ENCODE measurements around the gene PTDSS2. TPM values are rescaled to one million over a fixed set of nuclear protein-coding genes. Genes with fewer than 3 reads are reported as not detected.

The PTDSS2 gene
- total RNA-seq, 1 experiment from 2014 or later = 34.4 TPM

- Histone ChIP-seq H3K36me3 (no peaks in the 10 kb centered on the region), H3K4me1 (no peaks in the 10 kb centered on the region), H3K27ac (no peak overlapping the region), H3K27me3 (no peaks in the 10 kb centered on the region), H3K9me3 (replicated peaks) (no peaks in the 10 kb centered on the region), H3K4me3 (no peak overlapping the region)
- DNase-seq = no peak
These were observed 24.1 kb downstream of the PTDSS2 start for GRCh38 chr11:473962-474785.

GRCh38 chr11:474914-475506, 24.9 kb downstream of the PTDSS2 start:
- no peak for DNase-seq

GRCh38 chr11:475941-476340, 25.9 kb downstream of the PTDSS2 start:
- H3K9me3 ChIP-seq (replicated peaks) = no peaks in the 10 kb centered on the region
- H3K27me3 ChIP-seq = no peaks in the 10 kb centered on the region
- H3K36me3 ChIP-seq = no peaks in the 10 kb centered on the region
- no peak for DNase-seq
- H3K4me3 ChIP-seq = no peak overlapping the region
- H3K4me1 ChIP-seq = no peaks in the 10 kb centered on the region
- no peak overlapping the region for H3K27ac ChIP-seq

More at GRCh38 chr11:474914-475506, 24.9 kb downstream of the PTDSS2 start:
- no peaks in the 10 kb centered on the region for H3K4me1 ChIP-seq
- H3K27ac ChIP-seq = no peak overlapping the region
- no peak overlapping the region for H3K4me3 ChIP-seq
- H3K9me3 ChIP-seq (replicated peaks) = no peaks in the 10 kb centered on the region
- no peaks in the 10 kb centered on the region for H3K27me3 ChIP-seq
- H3K36me3 ChIP-seq = no peaks in the 10 kb centered on the region

- Histone ChIP-seq H3K27me3 (no peaks in the 10 kb centered on the region), H3K36me3 (peaks cover 2% of the 10 kb centered on the region; the same call in 1 of the 2 replicates), H3K4me3 (no peak overlapping the region), H3K4me1 (no peaks in the 10 kb centered on the region), H3K27ac (no peak overlapping the region), H3K9me3 (replicated peaks) (no peaks in the 10 kb centered on the region)
- DNase-seq = no peak
These were observed 26.3 kb downstream of the PTDSS2 start for GRCh38 chr11:476416-476815.

GRCh38 chr11:477052-477715, 27.1 kb downstream of the PTDSS2 start:
- Histone ChIP-seq H3K4me1 (no peaks in the 10 kb centered on the region), H3K9me3 (replicated peaks) (no peaks in the 10 kb centered on the region), H3K27ac (no peak overlapping the region), H3K36me3 (peaks cover 2% of the 10 kb centered on the region; the same call in 1 of the 2 replicates), H3K4me3 (no peak overlapping the region), H3K27me3 (no peaks in the 10 kb centered on the region)
- no peak for DNase-seq

GRCh38 chr11:479311-479710, 29.2 kb downstream of the PTDSS2 start:
- no peak overlapping the region for H3K4me3 ChIP-seq
- no peaks in the 10 kb centered on the region for H3K4me1 ChIP-seq
- peak; percentile 28 to 44 for DNase-seq
- no peaks in the 10 kb centered on the region for H3K27me3 ChIP-seq
- H3K36me3 ChIP-seq = peaks cover 2% of the 10 kb centered on the region; the same call in 1 of the 2 replicates
- H3K27ac ChIP-seq = no peak overlapping the region
- no peaks in the 10 kb centered on the region; the same call in 1 of the 2 replicates for H3K9me3 ChIP-seq (replicated peaks)

GRCh38 chr11:484616-485015, 34.5 kb downstream of the PTDSS2 start:
- H3K4me3 ChIP-seq = no peak overlapping the region
- H3K27me3 ChIP-seq = no peaks in the 10 kb centered on the region
- H3K4me1 ChIP-seq = no peaks in the 10 kb centered on the region
- DNase-seq = no peak
- no peak overlapping the region for H3K27ac ChIP-seq
- H3K36me3 ChIP-seq = peaks cover 6% of the 10 kb centered on the region; the same call in 1 of the 2 replicates
- H3K9me3 ChIP-seq (replicated peaks) = no peaks in the 10 kb centered on the region; the same call in 1 of the 2 replicates

GRCh38 chr11:486189-486588, 36.1 kb downstream of the PTDSS2 start:
- no peak overlapping the region for H3K4me3 ChIP-seq
- H3K36me3 ChIP-seq = peaks cover 4% of the 10 kb centered on the region; the same call in 1 of the 2 replicates
- no peaks in the 10 kb centered on the region for H3K4me1 ChIP-seq
- no peaks in the 10 kb centered on the region for H3K27me3 ChIP-seq
- H3K27ac ChIP-seq = no peak overlapping the region
- no peak for DNase-seq
- H3K9me3 ChIP-seq (replicated peaks) = no peaks in the 10 kb centered on the region; the same call in 1 of the 2 replicates

GRCh38 chr11:487571-488021, 37.5 kb downstream of the PTDSS2 start:
- Histone ChIP-seq H3K4me3 (no peak overlapping the region), H3K9me3 (replicated peaks) (no peaks in the 10 kb centered on the region; the same call in 1 of the 2 replicates), H3K36me3 (peaks cover 4% of the 10 kb centered on the region; the same call in 1 of the 2 replicates), H3K4me1 (no peaks in the 10 kb centered on the region), H3K27ac (no peak overlapping the region), H3K27me3 (no peaks in the 10 kb centered on the region)
- DNase-seq = no peak

GRCh38 chr11:488062-488461, 38.0 kb downstream of the PTDSS2 start:
- Histone ChIP-seq H3K9me3 (replicated peaks) (no peaks in the 10 kb centered on the region; the same call in 1 of the 2 replicates), H3K4me1 (no peaks in the 10 kb centered on the region), H3K27ac (no peak overlapping the region), H3K4me3 (no peak overlapping the region), H3K27me3 (no peaks in the 10 kb centered on the region), H3K36me3 (peaks cover 4% of the 10 kb centered on the region)
- DNase-seq = no peak

- Histone ChIP-seq H3K27ac (no peak overlapping the region), H3K4me3 (no peak overlapping the region), H3K36me3 (peaks cover 6% of the 10 kb centered on the region), H3K9me3 (replicated peaks) (no peaks in the 10 kb centered on the region; the same call in 1 of the 2 replicates), H3K4me1 (no peaks in the 10 kb centered on the region), H3K27me3 (no peaks in the 10 kb centered on the region)
- no peak for DNase-seq
These were observed 38.5 kb downstream of the PTDSS2 start for GRCh38 chr11:488579-488978.

GRCh38 chr11:488992-489391, 38.9 kb downstream of the PTDSS2 start:
- H3K27me3 ChIP-seq = no peaks in the 10 kb centered on the region
- DNase-seq = no peak

GRCh38 chr11:489610-490185, 39.6 kb downstream of the PTDSS2 start:
- H3K27ac ChIP-seq = no peak overlapping the region
- DNase-seq = no peak
- H3K4me1 ChIP-seq = no peaks in the 10 kb centered on the region
- peaks cover 9% of the 10 kb centered on the region for H3K36me3 ChIP-seq
- no peaks in the 10 kb centered on the region for H3K27me3 ChIP-seq
- H3K4me3 ChIP-seq = no peak overlapping the region
- no peaks in the 10 kb centered on the region for H3K9me3 ChIP-seq (replicated peaks)

More at GRCh38 chr11:488992-489391, 38.9 kb downstream of the PTDSS2 start:
- Histone ChIP-seq H3K4me1 (no peaks in the 10 kb centered on the region), H3K27ac (no peak overlapping the region), H3K4me3 (no peak overlapping the region), H3K36me3 (peaks cover 9% of the 10 kb centered on the region), H3K9me3 (replicated peaks) (no peaks in the 10 kb centered on the region; the same call in 1 of the 2 replicates)

GRCh38 chr11:490186-490929, 40.3 kb downstream of the PTDSS2 start:
- H3K27me3 ChIP-seq = no peaks in the 10 kb centered on the region
- no peaks in the 10 kb centered on the region for H3K4me1 ChIP-seq
- peaks cover 9% of the 10 kb centered on the region for H3K36me3 ChIP-seq
- H3K4me3 ChIP-seq = no peak overlapping the region
- H3K27ac ChIP-seq = no peak overlapping the region
- DNase-seq = no peak
- no peaks in the 10 kb centered on the region for H3K9me3 ChIP-seq (replicated peaks)
